ENCODE data around the gene PSME1. TPM values are rescaled to one million over a fixed set of nuclear protein-coding genes. Genes with fewer than 3 reads are reported as not detected.

The PSME1 gene
- total RNA-seq, 2 donors from 2014 or later, result 342 to 378 TPM

DNA sequence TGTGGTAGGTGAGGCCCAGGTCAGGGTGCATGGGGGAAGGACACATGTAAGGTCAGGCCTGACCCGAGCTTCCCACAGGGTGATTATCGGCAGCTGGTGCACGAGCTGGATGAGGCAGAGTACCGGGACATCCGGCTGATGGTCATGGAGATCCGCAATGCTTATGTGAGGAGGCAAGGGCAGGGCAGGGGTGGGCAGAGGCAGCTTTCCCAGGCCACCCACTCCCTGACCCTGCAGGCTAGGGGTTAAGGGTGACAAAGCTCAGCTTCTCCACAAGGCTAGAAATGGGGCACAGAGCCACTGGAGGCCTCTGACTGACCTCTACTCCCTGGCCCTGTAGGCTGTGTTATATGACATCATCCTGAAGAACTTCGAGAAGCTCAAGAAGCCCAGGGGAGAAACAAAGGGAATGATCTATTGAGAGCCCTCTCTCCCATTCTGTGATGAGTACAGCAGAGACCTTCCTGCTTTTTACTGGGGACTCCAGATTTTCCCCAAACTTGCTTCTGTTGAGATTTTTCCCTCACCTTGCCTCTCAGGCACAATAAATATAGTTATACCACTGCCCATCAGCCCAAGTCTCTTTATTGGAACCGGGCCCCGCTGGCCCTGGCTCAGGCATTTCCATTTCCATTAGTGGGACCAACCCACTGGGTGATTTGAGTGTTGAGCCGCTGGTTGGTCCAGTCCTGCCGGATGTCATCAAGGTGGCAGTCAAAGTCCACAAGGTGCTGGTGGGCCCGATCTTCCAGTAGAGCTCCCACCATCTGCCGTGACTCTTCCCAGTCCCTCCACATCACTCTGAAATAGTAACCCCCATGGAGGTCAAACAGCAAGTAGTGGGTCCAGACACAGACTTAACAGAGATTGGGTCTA is 2.6 kb downstream of the PSME1 start:
- DNase-seq (no peak), ATAC-seq (replicated peaks in 1 of 2) (no peak)
- Mint-ChIP-seq H3K27ac (peak overlapping the region; percentile 90), H3K9me3 (no peaks in the 10 kb centered on the region), H3K4me3 (peak overlapping the region; percentile 94 to 99), H3K36me3 (ENCODE audit: insufficient read depth in 2 of 2) (peaks cover 17 to 29% of the 10 kb centered on the region in 2 donors), H3K4me1 (ENCODE audit: low read depth) (peaks cover 63% of the 10 kb centered on the region), H3K27me3 (ENCODE audit: low read depth) (no peaks in the 10 kb centered on the region)

GRCh38 chr14:24139272-24139934 is 3.4 kb downstream of the PSME1 start:
- no peaks in the 10 kb centered on the region for H3K27me3 Mint-ChIP-seq (ENCODE audit: low read depth)
- DNase-seq, result peak in 1 of 2 donors; percentile 45
- no peaks in the 10 kb centered on the region for H3K9me3 Mint-ChIP-seq

DNA sequence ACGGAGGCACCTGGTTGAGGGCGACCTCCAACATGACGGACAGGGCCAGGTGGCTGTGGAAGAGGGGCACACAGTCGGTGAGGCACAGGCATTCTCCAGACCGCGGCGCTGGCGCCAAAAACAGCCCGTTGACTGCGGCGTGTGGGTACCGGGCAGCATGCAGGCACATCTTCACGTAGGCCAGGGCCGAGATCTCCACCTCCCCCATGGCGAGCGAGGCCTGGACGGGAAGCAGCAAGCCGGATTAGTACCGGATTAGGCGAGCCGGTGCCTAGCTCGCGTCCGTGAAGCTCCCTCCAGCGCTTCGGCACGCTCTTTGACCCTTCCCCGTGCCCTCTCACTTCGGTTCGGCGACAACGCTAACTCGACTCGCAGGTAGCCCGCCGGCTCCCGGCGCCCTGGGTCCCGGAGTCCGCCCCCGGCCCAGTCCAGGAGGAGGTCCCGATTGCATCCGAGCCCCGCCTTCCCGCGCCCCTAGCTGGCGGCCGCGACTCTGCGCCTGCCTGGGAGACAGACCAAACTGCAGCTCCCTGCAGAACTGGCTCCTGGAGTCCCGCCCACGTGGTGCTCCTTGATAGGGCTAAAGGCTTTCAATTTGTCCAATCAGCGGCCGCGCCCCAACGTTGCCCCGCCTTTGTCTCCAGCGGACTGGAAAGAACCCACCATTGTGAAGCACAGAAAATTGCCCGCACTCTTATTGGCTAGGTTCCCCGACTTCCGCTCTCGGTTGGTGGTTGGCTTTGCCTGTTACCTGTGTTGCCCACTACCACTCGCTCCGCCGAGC is 5.3 kb downstream of the PSME1 start, which contains the start of gene EMC9:
EMC9 (minus strand) TSS at position 495 of the 784 bp plus-strand sequence; CDS start at position 208, 287 bp downstream.
- ATAC-seq (replicated peaks in 1 of 2) (peak; percentile 88), DNase-seq (peak; percentile 99 to 100)
- Mint-ChIP-seq H3K27me3 (ENCODE audit: low read depth) (no peaks in the 10 kb centered on the region), H3K27ac (peak within 1 kb of the TSS; percentile 96), H3K4me1 (ENCODE audit: low read depth) (peaks cover 78% of the 10 kb centered on the region), H3K4me3 (peak within 1 kb of the TSS; percentile 94 to 99), H3K9me3 (no peaks in the 10 kb centered on the region), H3K36me3 (ENCODE audit: insufficient read depth in 2 of 2) (peaks cover 28 to 39% of the 10 kb centered on the region in 2 donors)

More at GRCh38 chr14:24139272-24139934, 3.4 kb downstream of the PSME1 start:
- ATAC-seq (replicated peaks in 1 of 2), result no peak
- Mint-ChIP-seq H3K4me3 (peak overlapping the region; percentile 94 to 99), H3K27ac (peak overlapping the region; percentile 90), H3K4me1 (ENCODE audit: low read depth) (peaks cover 71% of the 10 kb centered on the region), H3K36me3 (ENCODE audit: insufficient read depth in 2 of 2) (peaks cover 20 to 33% of the 10 kb centered on the region in 2 donors)

DNA sequence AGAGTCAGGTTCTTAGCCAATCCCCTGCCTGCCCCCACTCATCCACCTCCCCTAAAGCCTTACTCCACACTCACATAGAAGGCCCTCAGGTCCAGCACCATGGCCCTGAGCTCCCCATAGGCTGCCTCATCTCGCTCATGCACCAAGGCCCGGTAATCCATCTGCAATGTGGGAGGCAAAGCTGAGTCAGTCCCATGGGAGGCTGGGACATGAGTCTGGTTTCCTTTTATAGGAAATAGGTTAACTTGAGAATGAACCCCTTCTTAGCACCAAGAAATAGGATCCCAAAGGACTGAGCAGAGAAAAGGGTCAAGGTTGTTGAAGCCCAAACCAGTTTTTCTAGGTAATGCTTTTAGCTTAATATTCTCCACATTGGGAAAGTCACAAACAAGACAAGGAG is 7.5 kb downstream of the PSME1 start:
- DNase-seq (no peak), ATAC-seq (replicated peaks in 1 of 2) (no peak)
- Mint-ChIP-seq H3K4me1 (ENCODE audit: low read depth) (peaks cover 63% of the 10 kb centered on the region), H3K27me3 (ENCODE audit: low read depth) (no peaks in the 10 kb centered on the region), H3K36me3 (ENCODE audit: insufficient read depth in 2 of 2) (peaks cover 18 to 34% of the 10 kb centered on the region in 2 donors), H3K9me3 (no peaks in the 10 kb centered on the region), H3K27ac (no peak overlapping the region), H3K4me3 (peak overlapping the region in 1 of 2 donors; percentile 8)

GRCh38 chr14:24144451-24144850 is 8.5 kb downstream of the PSME1 start:
- Mint-ChIP-seq H3K4me1 (ENCODE audit: low read depth) (peaks cover 63% of the 10 kb centered on the region), H3K9me3 (no peaks in the 10 kb centered on the region), H3K36me3 (ENCODE audit: insufficient read depth in 2 of 2) (peaks cover 18 to 34% of the 10 kb centered on the region in 2 donors), H3K27ac (peak overlapping the region; percentile 84), H3K27me3 (ENCODE audit: low read depth) (no peaks in the 10 kb centered on the region), H3K4me3 (peak overlapping the region; percentile 22 to 93)
- DNase-seq (no peak), ATAC-seq (replicated peaks in 1 of 2) (no peak)

DNA sequence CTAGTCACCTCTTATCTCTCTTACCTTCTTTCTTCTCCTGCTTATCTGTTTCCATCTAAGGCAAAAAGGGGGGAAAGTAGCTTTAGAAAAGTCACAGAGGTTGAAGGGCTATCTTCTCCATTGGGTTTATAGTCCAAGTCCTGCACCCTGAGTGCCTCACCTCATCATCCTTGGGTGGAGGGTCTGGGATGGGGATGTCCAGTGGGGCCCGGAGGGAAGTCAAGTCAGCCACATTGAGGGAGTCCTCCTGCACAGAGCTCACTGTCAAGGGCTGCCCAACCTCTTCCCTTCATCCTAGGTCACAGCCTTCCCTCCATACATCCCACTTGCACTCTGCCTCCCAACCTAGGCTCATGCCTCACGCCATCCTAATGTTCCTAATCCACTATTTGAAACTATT is 9.2 kb downstream of the PSME1 start:
- Mint-ChIP-seq H3K9me3 (no peaks in the 10 kb centered on the region), H3K27me3 (ENCODE audit: low read depth) (no peaks in the 10 kb centered on the region)

DNA sequence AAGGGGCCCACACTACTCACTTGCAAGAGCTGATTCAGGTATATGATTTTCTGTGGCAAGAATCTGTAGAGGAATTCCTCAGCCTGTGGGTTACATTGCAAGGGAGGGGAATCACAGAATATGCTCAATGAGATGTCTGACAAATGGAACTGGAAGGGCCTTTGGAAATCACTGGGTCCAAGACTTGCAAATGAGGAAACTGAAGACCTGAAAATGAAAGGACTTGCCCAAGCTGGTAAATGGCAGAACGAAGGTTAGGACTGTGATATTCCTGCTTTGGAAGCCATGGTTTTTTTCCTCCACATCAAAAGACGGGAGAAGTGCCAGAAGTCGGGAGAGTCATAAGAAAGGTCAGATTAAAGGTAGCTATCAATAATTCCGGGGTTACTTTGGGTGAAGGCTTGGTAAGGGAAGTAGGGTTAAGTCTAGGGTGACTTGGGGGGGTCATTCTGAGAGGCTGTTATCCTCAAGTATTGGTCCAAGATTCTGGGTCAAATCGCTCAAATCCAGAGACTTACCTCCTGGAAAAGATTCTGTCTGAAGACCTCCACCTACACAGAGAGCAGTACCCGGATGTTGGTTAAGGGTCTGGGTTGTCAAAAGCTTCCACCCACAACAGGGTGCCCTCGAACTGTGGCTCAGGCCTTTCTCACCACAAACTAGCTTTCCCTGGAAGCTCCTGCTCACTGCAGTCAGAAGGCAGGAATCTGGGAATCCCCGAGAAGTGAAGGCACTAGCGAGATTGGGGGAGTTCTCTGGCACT is 9.9 kb downstream of the PSME1 start:
- ATAC-seq (replicated peaks in 1 of 2), result no peak
- Mint-ChIP-seq H3K27me3 (ENCODE audit: low read depth) (no peaks in the 10 kb centered on the region), H3K9me3 (no peaks in the 10 kb centered on the region), H3K4me3 (peak overlapping the region; percentile 93 to 99), H3K4me1 (ENCODE audit: low read depth) (peaks cover 63% of the 10 kb centered on the region), H3K27ac (peak overlapping the region; percentile 88), H3K36me3 (ENCODE audit: insufficient read depth in 2 of 2) (peaks cover 26 to 35% of the 10 kb centered on the region in 2 donors)
- peak in 1 of 2 donors; percentile 36 for DNase-seq

More for the DNA sequence above, 9.2 kb downstream of the PSME1 start:
- peak overlapping the region; percentile 88 for H3K27ac Mint-ChIP-seq
- H3K4me3 Mint-ChIP-seq, result peak overlapping the region; percentile 93 to 99
- peaks cover 59% of the 10 kb centered on the region for H3K4me1 Mint-ChIP-seq (ENCODE audit: low read depth)
- ATAC-seq (replicated peaks in 1 of 2) (no peak), DNase-seq (no peak)
- H3K36me3 Mint-ChIP-seq (ENCODE audit: insufficient read depth in 2 of 2), result peaks cover 20 to 33% of the 10 kb centered on the region in 2 donors

GRCh38 chr14:24146453-24146977 is 10.5 kb downstream of the PSME1 start, which contains the start of gene PSME2:
Gene PSME2, minus strand, starts transcription at chr14:24146610. Its CDS starts 29 bp downstream, at chr14:24146581.
- H3K27ac Mint-ChIP-seq, result peak within 1 kb of the TSS; percentile 88
- H3K9me3 Mint-ChIP-seq, result no peaks in the 10 kb centered on the region
- peaks cover 63% of the 10 kb centered on the region for H3K4me1 Mint-ChIP-seq (ENCODE audit: low read depth)
- DNase-seq (peak; percentile 92 to 96), ATAC-seq (replicated peaks in 1 of 2) (peak; percentile 74)
- H3K36me3 Mint-ChIP-seq (ENCODE audit: insufficient read depth in 2 of 2), result peaks cover 26 to 38% of the 10 kb centered on the region in 2 donors
- no peaks in the 10 kb centered on the region for H3K27me3 Mint-ChIP-seq (ENCODE audit: low read depth)
- H3K4me3 Mint-ChIP-seq, result peak within 1 kb of the TSS; percentile 93 to 99

GRCh38 chr14:24146978-24147760 is 11.2 kb downstream of the PSME1 start, which contains the start of gene RNF31:
Gene RNF31, plus strand, starts transcription at chr14:24147498. Its CDS starts 201 bp downstream, at chr14:24147699.
- ATAC-seq (replicated peaks in 1 of 2), result peak; percentile 87 to 88
- H3K9me3 Mint-ChIP-seq, result no peaks in the 10 kb centered on the region
- H3K4me1 Mint-ChIP-seq (ENCODE audit: low read depth), result peaks cover 58% of the 10 kb centered on the region
- H3K36me3 Mint-ChIP-seq (ENCODE audit: insufficient read depth in 2 of 2), result peaks cover 26 to 35% of the 10 kb centered on the region in 2 donors
- H3K27ac Mint-ChIP-seq, result peak within 1 kb of the TSS; percentile 88
- peak within 1 kb of the TSS; percentile 93 to 99 for H3K4me3 Mint-ChIP-seq
- H3K27me3 Mint-ChIP-seq (ENCODE audit: low read depth), result no peaks in the 10 kb centered on the region
- DNase-seq, result peak; percentile 98 to 99

DNA sequence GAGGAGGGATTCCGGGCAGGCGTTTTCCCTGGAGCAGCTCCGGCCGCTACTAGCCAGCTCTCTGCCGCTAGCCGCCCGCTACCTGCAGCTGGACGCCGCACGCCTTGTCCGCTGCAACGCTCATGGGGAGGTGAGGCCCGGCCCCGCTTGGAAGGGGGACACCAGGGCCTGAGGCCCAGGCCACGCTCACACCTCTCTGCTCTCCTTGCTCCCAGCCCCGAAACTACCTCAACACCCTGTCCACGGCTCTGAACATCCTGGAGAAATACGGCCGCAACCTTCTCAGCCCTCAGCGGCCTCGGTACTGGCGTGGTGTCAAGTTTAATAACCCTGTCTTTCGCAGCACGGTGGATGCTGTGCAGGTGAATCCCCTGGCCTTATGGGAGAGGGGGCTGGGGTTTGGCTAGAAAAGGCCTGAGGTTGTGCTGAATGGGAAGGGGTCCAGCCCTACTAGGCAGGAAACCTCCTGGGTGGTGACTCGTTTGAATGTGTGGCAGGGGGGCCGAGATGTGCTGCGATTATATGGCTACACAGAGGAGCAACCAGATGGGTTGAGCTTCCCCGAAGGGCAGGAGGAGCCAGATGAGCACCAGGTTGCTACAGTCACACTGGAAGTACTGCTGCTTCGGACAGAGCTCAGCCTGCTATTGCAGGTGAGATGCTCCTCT is 11.9 kb downstream of the PSME1 start:
- Mint-ChIP-seq H3K4me3 (peak overlapping the region; percentile 93 to 99), H3K27me3 (ENCODE audit: low read depth) (no peaks in the 10 kb centered on the region), H3K27ac (peak overlapping the region; percentile 62), H3K36me3 (ENCODE audit: insufficient read depth in 2 of 2) (peaks cover 23 to 34% of the 10 kb centered on the region in 2 donors), H3K9me3 (no peaks in the 10 kb centered on the region), H3K4me1 (ENCODE audit: low read depth) (peaks cover 51% of the 10 kb centered on the region)
- DNase-seq (no peak), ATAC-seq (replicated peaks in 1 of 2) (no peak)
